ENCODE data around the gene BCCIP.

GRCh38 chr10:125815764-125816163 is 7.6 kb upstream of the BCCIP start:
- no peak for TF ChIP-seq EZH2 (IDR thresholded peaks at IDR 0.05; ENCODE audit: insufficient read depth, low read length)
- TF ChIP-seq CTCF (IDR thresholded peaks at IDR 0.05; ENCODE audit: insufficient read depth, low read depth, low read length): no peak

Measured in astrocyte (in vitro differentiated cells and primary cell).